Stimulated activated CD8-positive, alpha-beta memory T cell treated with anti-CD3 and anti-CD28 coated beads, Interleukin-4, amount 100 ng/mL, for 1 hour (primary cell): ENCODE data around the gene SLC25A48.

Source experiments
- DNase-seq, 2 donors: peaks; one replicate each; pipeline ENCODE4 v3.0.0-alpha.2; 2020; ENCODE audit warnings: low read depth in 2 of 2, low spot score in 1 of 2

The SLC25A48 gene

DNA sequence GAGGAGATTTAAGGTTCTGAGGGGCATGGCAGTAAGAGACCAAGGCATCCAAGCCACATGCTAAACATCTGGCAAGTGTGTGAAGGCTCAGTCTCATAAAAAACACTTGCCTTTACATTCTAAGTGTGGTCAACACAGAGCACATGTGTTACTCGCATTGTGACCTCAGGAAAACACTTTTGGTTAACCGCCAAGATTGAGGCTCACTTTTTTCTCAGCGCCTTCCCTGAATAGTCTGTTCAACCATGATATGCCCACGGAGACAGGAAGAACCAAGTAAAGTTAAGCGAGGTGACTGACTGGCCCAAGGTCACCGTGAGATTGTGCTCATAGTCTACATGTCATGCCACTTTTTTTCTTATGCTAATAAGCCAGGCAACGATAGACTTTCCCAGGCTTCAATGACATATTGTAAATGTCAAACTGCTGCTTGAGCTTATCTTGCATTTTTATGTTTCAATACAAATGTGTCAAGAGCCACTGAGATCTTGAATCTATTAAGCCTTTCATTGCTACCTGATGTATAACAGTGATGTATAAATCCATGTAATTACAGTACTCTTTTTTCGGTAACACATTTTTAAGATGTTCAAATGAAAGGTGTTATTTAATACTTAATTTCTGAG lies 82.3 kb downstream of the SLC25A48 start:
- DNase-seq = no peak

DNA sequence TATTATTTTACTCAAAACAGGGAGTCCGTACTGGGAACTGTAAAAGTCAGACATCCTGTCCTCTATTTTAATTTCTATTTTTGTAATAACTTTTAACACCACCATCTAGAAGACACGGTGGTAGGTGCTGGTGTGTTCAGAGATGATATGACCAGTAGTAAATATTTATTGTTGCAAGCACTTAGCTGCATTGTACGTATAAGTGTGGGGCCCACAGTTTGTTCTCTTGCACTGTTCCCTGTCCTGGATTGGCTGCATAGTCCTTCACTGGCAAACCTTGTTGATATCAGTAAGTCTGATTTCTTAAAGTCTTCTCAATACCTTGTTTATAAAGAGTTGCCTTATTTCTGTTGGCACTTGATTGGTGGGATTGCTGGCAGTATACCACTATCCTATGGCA lies 85.7 kb downstream of the SLC25A48 start:
- no peak for DNase-seq

DNA sequence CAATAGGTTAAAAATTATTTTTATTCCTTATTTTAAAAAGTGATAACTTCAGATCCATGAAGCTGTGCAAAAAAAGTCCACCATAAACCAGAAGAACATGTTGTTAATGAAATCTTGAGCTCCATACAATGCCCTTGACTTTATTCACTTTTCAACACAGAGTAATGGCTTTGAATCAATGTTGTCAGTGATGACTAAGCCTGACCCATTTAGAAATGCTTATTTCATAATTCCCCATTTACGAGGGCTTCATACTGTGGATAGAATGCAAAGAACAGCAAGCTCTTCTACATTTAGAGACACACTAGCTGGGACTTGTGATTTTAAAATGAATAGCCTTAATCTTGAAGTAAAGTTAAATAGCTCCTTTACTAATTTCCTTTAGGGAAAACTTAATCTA lies 86.9 kb downstream of the SLC25A48 start:
- DNase-seq = no peak

DNA sequence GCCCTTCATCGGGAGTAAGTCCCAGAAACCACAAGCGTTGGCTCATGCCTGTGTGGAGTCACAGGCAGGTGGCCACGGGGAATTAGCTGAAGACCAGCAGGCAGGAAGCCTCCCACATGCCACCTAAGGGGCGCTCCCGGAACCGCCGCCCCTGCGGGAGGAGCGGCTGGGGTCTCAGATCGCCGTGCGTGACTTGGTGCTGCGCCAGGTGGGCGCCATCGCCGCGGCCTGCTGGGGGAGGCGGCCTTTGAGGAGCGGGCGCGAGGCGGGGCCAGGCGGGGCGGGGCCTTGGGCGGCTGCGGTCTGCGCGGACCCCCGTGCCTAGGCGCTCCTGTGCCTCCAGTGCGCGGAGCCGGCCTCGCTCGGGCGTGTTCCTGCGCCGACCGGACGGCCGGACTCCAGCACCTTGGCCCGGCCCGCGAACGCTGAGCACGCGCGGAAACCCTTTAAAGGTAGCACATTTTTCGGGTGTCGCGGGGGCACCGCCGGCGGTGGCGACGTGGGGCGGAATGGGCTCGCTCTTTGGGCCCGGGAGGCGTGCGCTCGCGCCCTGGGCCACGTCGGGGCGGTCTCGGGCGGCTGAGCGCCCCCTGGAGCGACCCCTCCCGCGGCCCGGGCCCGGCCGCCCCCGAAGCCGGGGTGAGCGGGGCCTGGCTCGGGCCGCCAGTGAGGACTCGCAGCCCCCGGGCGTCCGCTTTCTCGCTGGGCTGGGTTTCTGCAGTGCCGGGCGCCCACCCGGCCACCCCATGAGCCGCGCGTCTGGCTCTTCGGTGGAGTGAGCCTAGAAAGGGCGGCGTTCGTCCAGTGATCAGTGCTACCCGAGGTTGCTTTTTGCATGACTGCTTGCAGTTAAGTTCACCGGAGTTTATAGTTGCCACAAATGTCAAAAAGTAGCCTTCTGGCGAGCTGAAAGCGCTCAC lies 95.8 kb downstream of the SLC25A48 start:
- no peak for DNase-seq

DNA sequence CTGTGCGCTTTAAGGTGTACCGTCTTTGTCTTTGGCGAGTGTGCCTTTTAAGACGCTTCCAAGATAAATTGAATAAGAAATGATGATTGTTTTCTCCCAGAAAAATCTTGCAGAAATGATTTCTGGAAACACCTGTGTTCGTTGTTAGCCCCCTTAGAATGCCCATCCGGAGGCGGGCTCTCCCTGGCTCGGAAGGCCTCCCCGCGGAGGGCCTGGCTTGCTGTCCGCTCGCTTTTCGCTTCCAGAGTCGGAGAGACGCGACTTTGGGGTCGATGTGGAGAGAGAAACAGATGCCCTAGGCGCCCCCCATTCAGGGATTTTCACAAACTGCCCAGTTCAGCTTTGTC lies 96.5 kb downstream of the SLC25A48 start:
- no peak for DNase-seq

DNA sequence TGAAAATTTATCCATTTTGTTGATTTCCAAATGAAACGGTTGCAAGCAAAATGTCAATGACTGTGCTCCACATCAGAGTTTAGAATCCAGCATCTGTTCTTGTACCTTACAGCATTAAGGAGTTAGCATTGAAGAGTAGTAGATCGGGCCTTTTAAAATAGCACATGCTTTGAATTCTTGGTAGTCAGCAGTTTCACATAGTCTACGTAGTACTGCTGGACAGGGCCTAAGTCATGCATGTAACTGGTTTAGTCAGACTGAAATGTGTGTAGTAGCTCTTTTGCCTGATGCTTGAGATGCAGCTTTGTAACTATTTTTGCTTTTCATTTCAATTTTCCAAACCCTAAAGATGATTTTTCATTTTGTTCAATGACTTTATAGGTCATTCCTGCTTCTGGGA lies 100.5 kb downstream of the SLC25A48 start:
- no peak for DNase-seq

DNA sequence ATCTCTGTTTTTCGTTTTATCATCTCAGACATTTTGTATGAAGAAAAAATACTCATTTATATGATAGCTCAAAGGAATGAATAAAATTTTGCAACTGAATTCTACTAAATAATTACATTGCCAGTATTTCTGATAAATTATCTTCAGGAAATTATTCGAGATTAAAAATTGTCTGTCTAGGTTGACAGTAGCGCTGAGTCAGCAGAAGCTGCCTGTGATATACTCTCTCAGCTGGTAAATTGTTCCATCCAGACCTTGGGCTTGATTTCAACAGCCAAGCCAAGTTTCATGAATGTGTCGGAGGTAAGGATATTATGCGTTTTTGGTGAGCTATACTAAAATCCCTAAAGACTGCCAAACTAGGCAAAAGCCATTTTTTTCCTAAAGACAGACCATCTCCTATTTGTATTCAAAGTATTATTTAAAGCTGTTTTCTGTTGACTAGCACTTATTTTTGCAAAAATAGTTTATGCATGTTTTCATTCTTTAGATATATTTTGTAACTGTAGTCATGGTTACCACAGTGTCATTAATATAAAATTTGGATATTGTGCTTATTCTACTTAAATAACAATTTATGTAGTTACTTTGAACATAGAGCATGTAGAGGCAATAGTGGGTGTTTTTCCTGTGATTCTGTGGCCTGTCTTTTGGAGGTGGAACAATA lies 102.9 kb downstream of the SLC25A48 start:
- no peak for DNase-seq
